WTC11 (cell line): ENCODE measurements around the gene COBL. TPM values are rescaled to one million over a fixed set of nuclear protein-coding genes. Genes with fewer than 3 reads are reported as not detected.
A peak's percentile ranks its signal among the peaks of the same experiment; 100 is the strongest.

Experiments used
- ATAC-seq: fragments of 200-7000 bp; cut with Tn5 transposase; 2 replicates; pipeline ENCODE4 v1.10.0; 2021; ENCODE audit warnings: mild to moderate bottlenecking, moderate library complexity
- CTCF ChIA-PET: fragments of 300-600 bp; sonication (Branson Sonifier 250); formaldehyde crosslinking; loops from one replicate; lab custom pipeline; 2021; ENCODE audit warnings: antibody characterized with exemption; lab: Charles Lee
- POLR2A ChIA-PET: fragments of 350-600 bp; sonication (Branson Sonifier 250); formaldehyde crosslinking; loops from one replicate; lab custom pipeline; 2021; ENCODE audit warnings: antibody characterized with exemption; lab: Charles Lee
- DNase-seq: peaks from one replicate; pipeline ENCODE4 v3.0.0; 2021; ENCODE audit warnings: low spot score
- H3K27ac Mint-ChIP-seq: 2 replicates; pipeline ENCODE4 v1.8.0; 2021; ENCODE audit warnings: mixed read lengths
- H3K27me3 Mint-ChIP-seq: 2 replicates; pipeline ENCODE4 v1.8.0; 2021; ENCODE audit warnings: low read depth, mild to moderate bottlenecking, moderate library complexity, mixed read lengths
- H3K36me3 Mint-ChIP-seq: 2 replicates; pipeline ENCODE4 v1.8.0; 2021; ENCODE audit warnings: mixed read lengths
- H3K4me1 Mint-ChIP-seq: 2 replicates; pipeline ENCODE4 v1.8.0; 2022; ENCODE audit warnings: mixed read lengths
- H3K4me3 Mint-ChIP-seq: 2 replicates; pipeline ENCODE4 v1.8.0; 2021; ENCODE audit warnings: mild to moderate bottlenecking, moderate library complexity, mixed read lengths
- H3K9me3 Mint-ChIP-seq: 2 replicates; pipeline ENCODE4 v1.8.0; 2021; ENCODE audit warnings: mixed read lengths
- CBFB ChIP-seq: sonication (generic); formaldehyde crosslinking; IDR thresholded peaks from 2 replicates; pipeline ENCODE4 v1.8.1; 2022; ENCODE audit warnings: mild to moderate bottlenecking, low read depth, missing genetic modification reagents
- CDX4 ChIP-seq: fragments of 250-450 bp; sonication (Bioruptor Pico); IDR thresholded peaks from 2 replicates; pipeline ENCODE4 v1.9.0; 2021; ENCODE audit warnings: moderate library complexity, mild to moderate bottlenecking, inconsistent platforms, borderline replicate concordance
- CTCF ChIP-seq: fragments of 200-600 bp; IDR thresholded peaks from 2 replicates; pipeline ENCODE4 v1.8.0; 2022; ENCODE audit warnings: antibody characterized with exemption
- HMGXB4 ChIP-seq: sonication (generic); formaldehyde crosslinking; IDR thresholded peaks from 2 replicates; pipeline ENCODE4 v1.8.1; 2023; ENCODE audit warnings: mild to moderate bottlenecking, moderate library complexity, missing genetic modification reagents
- JUN ChIP-seq: sonication (generic); formaldehyde crosslinking; IDR thresholded peaks from 2 replicates; pipeline ENCODE4 v1.8.0; 2023; ENCODE audit warnings: mild to moderate bottlenecking, missing genetic modification reagents
- NFE2L1 ChIP-seq: sonication (generic); formaldehyde crosslinking; IDR thresholded peaks from 2 replicates; pipeline ENCODE4 v1.8.1; 2023; ENCODE audit warnings: missing genetic modification reagents
- PRDM15 ChIP-seq: sonication (generic); formaldehyde crosslinking; IDR thresholded peaks from 2 replicates; pipeline ENCODE4 v1.8.0; 2022; ENCODE audit warnings: missing genetic modification reagents
- PREB ChIP-seq: sonication (generic); formaldehyde crosslinking; IDR thresholded peaks from 2 replicates; pipeline ENCODE4 v1.8.1; 2022; ENCODE audit warnings: mild to moderate bottlenecking, missing genetic modification reagents, moderate library complexity, borderline replicate concordance
- RELA ChIP-seq: sonication (generic); formaldehyde crosslinking; IDR thresholded peaks from 2 replicates; pipeline ENCODE4 v1.8.1; 2022; ENCODE audit warnings: missing genetic modification reagents, mild to moderate bottlenecking, borderline replicate concordance
- RORB ChIP-seq: fragments of 250-450 bp; sonication (Bioruptor Pico); IDR thresholded peaks from 2 replicates; pipeline ENCODE4 v1.9.0; 2021; ENCODE audit warnings: mild to moderate bottlenecking
- SOX15 ChIP-seq: fragments of 250-450 bp; sonication (Bioruptor Pico); IDR thresholded peaks from 2 replicates; pipeline ENCODE4 v1.9.0; 2021; ENCODE audit warnings: mild to moderate bottlenecking
- TCF7 ChIP-seq: sonication (generic); formaldehyde crosslinking; IDR thresholded peaks from 2 replicates; pipeline ENCODE4 v1.8.0; 2022; ENCODE audit warnings: mild to moderate bottlenecking, low read depth, missing genetic modification reagents, moderate library complexity
- TEAD4 ChIP-seq: sonication (generic); formaldehyde crosslinking; IDR thresholded peaks from 2 replicates; pipeline ENCODE4 v1.8.0; 2022; ENCODE audit warnings: mild to moderate bottlenecking, missing genetic modification reagents
- ZBTB21 ChIP-seq: sonication (generic); formaldehyde crosslinking; IDR thresholded peaks from 2 replicates; pipeline ENCODE4 v1.8.1; 2023; ENCODE audit warnings: mild to moderate bottlenecking, missing genetic modification reagents, borderline replicate concordance
- ZMAT4 ChIP-seq: fragments of 250-450 bp; sonication (Bioruptor Pico); IDR thresholded peaks from 2 replicates; pipeline ENCODE4 v1.9.0; 2021; ENCODE audit warnings: mild to moderate bottlenecking
- ZNF219 ChIP-seq: sonication (generic); formaldehyde crosslinking; IDR thresholded peaks from 2 replicates; pipeline ENCODE4 v1.8.0; 2023; ENCODE audit warnings: missing genetic modification reagents, mild to moderate bottlenecking, borderline replicate concordance
- ZNF263 ChIP-seq: sonication (generic); formaldehyde crosslinking; IDR thresholded peaks from 2 replicates; pipeline ENCODE4 v1.8.1; 2022; ENCODE audit warnings: low read depth, mild to moderate bottlenecking, moderate library complexity, missing genetic modification reagents
- ZNF425 ChIP-seq: fragments of 250-450 bp; sonication (Bioruptor Pico); conservative IDR thresholded peaks from 2 replicates; pipeline ENCODE4 v1.9.0; 2021; ENCODE audit warnings: mild to moderate bottlenecking
- ZNF512 ChIP-seq: sonication (generic); formaldehyde crosslinking; IDR thresholded peaks from 2 replicates; pipeline ENCODE4 v1.8.1; 2022; ENCODE audit warnings: missing genetic modification reagents, borderline replicate concordance
- ZSCAN18 ChIP-seq: fragments of 250-450 bp; sonication (Bioruptor Pico); IDR thresholded peaks from 2 replicates; pipeline ENCODE4 v2.1.2; 2022; ENCODE audit warnings: mild to moderate bottlenecking, moderate library complexity
- total RNA-seq: library from RNA; stranded (reverse); gene quantifications from 3 replicates; pipeline ENCODE4 v1.2.3, GENCODE V29; 2021

COBL gene
- total RNA-seq, 1 experiment from 2014 or later, result 36.5 TPM

- Mint-ChIP-seq H3K9me3 (peaks cover 5% of the 10 kb centered on the region), H3K4me1 (peaks cover 37% of the 10 kb centered on the region)
- POLR2A ChIA-PET, result no interaction called here
- ATAC-seq, result no peak
- DNase-seq, result no peak
- TF ChIP-seq JUN (CRISPR knock-in tag) (no peak), ZNF263 (CRISPR knock-in tag) (no peak), CDX4 (CRISPR knock-in tag) (no peak), TCF7 (CRISPR knock-in tag) (no peak), ZNF219 (CRISPR knock-in tag) (no peak), NFE2L1 (CRISPR knock-in tag) (no peak), ZNF512 (CRISPR knock-in tag) (no peak), TEAD4 (CRISPR knock-in tag) (no peak), ZMAT4 (CRISPR knock-in tag) (no peak), ZNF425 (CRISPR knock-in tag) (no peak)
- TF ChIP-seq, all 79 proteins: peak for 0
- CTCF ChIA-PET, result interaction anchor here (0.8 to 1.4 kb wide), 2 partner anchors 32 to 53 kb away, joined by 3 to 4 read pairs; no protein-coding TSS in a partner anchor
- Mint-ChIP-seq H3K27me3 (no peaks in the 10 kb centered on the region), H3K36me3 (peaks cover 5% of the 10 kb centered on the region; the same call in 1 of the 2 replicates), H3K4me3 (no peak overlapping the region), H3K27ac (peak overlapping the region; percentile 27)
These were observed 208.5 kb downstream of the COBL start for GRCh38 chr7:51108134-51108533.

GRCh38 chr7:51104278-51104677 is 212.3 kb downstream of the COBL start:
- Mint-ChIP-seq H3K27ac (peak overlapping the region; percentile 42; the same call in 1 of the 2 replicates), H3K4me3 (no peak overlapping the region), H3K4me1 (peaks cover 24% of the 10 kb centered on the region), H3K36me3 (0 out of 2 replicates have a peak, but pooled peaks cover 1% of the 10 kb centered on the region), H3K27me3 (no peaks in the 10 kb centered on the region), H3K9me3 (peaks cover 1% of the 10 kb centered on the region)
- no peak for DNase-seq
- ATAC-seq, result no peak
- CTCF ChIA-PET, result no interaction called here
- POLR2A ChIA-PET, result no interaction called here
- TF ChIP-seq CBFB (CRISPR knock-in tag), result no peak
- no peak for TF ChIP-seq RELA
- no peak for TF ChIP-seq RORB (CRISPR knock-in tag)
- no peak for TF ChIP-seq PRDM15 (CRISPR knock-in tag)
- no peak for TF ChIP-seq HMGXB4 (CRISPR knock-in tag)
- TF ChIP-seq SOX15 (CRISPR knock-in tag), result no peak
- TF ChIP-seq PREB (CRISPR knock-in tag), result no peak
- TF ChIP-seq CTCF, result no peak
- no peak for TF ChIP-seq ZBTB21 (CRISPR knock-in tag)
- no peak for TF ChIP-seq ZSCAN18 (CRISPR knock-in tag)
